GM12801 (cell line): Measurements from ENCODE around the gene TSPAN11.

Source experiments
- TF ChIP-seq, protein P1 (sequence below): IDR thresholded peaks from one replicate; pipeline ENCODE4 v1.5.1; 2011; ENCODE audit warnings: control low read depth; ENCODE audit not compliant: insufficient read length; ENCODE audit errors: extremely low read depth

Gene TSPAN11

DNA sequence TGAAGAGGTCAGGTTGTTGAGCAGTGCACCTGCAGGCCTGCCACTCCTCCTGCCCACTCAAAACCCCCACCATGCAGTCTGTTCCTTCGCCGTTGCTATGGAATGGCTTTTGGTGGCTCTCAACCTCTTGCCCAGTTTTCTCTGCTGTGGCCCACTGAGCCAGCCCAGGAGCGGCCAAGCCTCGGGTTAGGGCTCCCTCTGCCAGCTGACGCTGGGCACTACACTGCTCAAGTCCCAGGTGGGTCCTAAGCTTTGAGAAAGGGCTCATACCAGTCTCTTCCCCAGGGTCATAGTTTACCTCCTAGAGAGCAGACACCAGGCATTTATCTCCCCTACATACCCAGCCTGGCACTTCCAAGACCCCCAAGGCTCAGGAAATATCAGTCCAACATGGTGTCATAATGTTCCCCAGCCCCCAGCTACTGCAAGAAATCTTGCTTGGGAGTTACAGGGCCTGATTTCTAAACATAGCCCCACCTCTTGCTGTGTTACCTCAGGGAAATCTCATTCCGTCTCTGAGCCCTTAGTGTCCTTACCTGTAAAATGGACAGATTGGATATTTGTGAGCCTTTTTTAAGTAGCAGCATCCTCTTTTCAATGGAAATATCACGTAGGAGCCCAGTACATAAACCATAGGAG, 59.4 kb downstream of the TSPAN11 start:
- TF ChIP-seq, protein P1, sequence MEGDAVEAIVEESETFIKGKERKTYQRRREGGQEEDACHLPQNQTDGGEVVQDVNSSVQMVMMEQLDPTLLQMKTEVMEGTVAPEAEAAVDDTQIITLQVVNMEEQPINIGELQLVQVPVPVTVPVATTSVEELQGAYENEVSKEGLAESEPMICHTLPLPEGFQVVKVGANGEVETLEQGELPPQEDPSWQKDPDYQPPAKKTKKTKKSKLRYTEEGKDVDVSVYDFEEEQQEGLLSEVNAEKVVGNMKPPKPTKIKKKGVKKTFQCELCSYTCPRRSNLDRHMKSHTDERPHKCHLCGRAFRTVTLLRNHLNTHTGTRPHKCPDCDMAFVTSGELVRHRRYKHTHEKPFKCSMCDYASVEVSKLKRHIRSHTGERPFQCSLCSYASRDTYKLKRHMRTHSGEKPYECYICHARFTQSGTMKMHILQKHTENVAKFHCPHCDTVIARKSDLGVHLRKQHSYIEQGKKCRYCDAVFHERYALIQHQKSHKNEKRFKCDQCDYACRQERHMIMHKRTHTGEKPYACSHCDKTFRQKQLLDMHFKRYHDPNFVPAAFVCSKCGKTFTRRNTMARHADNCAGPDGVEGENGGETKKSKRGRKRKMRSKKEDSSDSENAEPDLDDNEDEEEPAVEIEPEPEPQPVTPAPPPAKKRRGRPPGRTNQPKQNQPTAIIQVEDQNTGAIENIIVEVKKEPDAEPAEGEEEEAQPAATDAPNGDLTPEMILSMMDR: no peak

DNA sequence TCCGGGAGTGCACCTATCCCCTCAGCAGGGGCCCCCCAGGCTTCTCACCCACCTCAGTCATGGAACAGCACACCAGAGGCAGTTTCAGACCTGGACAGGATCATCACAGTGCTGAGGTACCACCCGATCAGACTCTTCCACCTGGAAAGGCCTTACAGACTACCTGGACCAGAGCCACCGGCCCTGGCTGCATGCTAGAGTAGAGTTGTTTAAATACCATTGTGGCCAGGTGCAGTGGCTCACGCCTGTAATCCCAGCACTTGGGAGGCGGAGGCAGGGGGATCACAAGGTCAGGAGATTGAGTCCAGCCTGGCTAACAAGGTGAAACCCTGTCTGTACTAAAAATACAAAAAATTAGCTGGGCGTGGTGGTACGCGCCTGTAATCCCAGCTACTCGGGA, 61.5 kb downstream of the TSPAN11 start:
- TF ChIP-seq, protein P1: no peak

DNA sequence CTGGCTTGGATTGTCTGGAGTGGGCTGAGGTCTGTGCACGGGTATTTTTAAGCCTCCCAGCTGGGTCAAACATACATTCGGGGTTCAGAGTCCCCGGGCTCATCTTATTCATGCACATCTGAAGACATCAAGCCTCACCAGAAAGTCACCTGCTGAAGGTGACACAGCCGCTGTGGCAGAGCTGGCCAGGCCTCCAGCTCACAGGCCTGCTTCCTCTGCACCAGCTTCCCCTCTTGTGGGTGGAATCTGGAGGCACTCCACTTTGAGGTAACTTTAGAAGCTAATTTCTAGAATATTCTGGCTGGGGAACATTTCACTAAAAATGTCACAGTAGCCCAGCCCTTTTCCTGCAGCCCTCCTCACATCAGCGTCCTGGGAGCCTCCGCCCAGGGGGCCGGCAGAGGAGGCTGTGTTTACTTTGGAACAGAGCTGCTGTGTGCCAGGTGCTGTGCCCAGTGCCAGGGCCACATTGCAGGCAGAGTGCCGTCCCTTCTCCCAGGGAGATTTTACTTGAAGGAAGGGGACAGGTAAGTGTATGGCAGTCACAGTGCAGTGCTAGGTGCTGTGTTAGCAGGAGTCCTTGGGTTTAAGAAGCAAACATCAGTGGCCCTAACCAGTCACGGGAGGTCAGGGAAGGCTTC, 62.2 kb downstream of the TSPAN11 start:
- TF ChIP-seq, protein P1: no peak

DNA sequence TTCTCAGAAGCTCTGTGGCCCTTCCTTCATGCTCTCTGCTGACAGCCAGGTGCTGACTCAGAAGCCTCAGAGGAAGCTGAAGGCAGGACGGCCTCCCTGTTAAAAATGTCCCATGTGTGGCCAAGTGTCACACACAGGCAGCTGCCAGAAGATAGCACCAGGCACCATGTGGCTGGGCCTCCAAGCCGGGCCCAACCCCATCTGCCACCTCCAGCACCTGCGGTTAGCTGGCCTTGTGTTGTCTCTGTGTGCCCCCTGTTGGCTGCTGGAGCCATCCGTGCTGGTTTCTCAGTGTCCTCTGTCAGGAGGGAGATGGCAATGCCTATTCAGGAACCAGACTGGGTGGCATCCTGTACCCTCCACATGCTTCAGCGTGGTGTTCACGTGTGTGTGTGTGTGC, 63.2 kb downstream of the TSPAN11 start:
- TF ChIP-seq, protein P1: no peak

DNA sequence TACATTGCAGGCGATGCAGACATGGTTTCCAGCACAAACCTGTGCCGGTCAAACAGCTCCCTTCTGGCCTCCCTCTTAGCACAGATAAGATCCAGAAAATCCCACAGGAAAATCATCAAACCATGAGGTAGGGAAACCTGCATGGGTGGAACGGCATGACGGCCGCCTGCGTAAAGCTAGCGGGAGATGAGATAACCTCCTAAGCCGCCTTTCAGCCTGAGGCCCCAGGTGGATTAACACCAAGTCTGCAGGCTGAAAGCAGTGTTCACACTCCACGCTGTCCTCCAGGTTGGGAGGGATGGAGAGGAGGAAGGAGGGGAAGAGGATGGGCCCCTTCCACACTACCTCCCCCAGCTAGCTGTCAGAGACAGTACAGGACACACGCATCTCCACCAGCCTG, 63.8 kb downstream of the TSPAN11 start:
- TF ChIP-seq, protein P1: no peak

DNA sequence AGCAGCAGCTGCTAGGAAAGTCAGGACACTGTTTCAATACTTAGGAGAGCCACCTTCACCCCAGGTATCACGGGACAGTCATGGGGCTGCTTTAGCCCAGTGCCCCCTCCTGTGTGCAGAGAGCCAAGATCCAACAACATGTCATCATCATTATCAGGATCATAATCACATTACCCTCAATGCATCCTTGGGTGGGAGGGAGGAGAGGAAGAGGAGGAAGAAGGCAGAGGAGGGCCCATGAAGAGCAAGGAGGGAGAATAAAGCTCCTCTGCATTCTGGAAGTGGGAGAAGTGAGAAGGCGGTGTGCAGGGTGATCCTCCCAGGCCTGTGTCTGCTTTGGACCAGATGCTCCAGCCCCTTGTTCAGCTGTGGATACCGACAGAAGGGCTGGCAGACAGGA, 64.2 kb downstream of the TSPAN11 start:
- TF ChIP-seq, protein P1: no peak

DNA sequence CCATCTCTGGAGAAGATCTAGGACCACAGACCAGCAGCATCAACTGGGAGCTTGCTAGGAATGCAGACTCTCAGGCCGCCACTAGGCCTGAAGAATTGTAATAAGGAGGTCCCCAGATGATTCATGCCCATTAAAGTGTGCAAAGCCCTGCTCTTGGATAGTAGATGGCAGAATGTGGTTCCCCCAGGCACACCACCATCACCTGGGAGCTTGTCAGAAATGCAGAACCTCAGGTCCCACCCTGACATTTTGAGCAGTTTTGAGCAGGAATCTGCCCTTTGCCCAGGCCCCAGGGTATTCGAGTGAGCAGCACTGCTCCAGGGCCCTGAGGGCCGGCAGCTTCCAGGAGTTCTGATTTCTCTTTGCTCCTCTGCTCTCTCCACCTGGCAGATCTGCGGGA, 64.9 kb downstream of the TSPAN11 start:
- TF ChIP-seq, protein P1: no peak
